GM21528 (cell line): ENCODE results near the gene HSPA8.
"Not testable (repeated sequence)": the region's sequence is repeated elsewhere in the genome, so short reads cannot be mapped to it uniquely, and the experiment has no call there.

Source experiments
- ATAC-seq: cut with Tn5 transposase; IDR thresholded peaks from one replicate; pipeline ENCODE4 v1.9.1; 2021; ENCODE audit warnings: mild to moderate bottlenecking, moderate library complexity; ENCODE audit not compliant: unreplicated experiment, low FRiP score

Gene HSPA8

GRCh38 chr11:123072762-123073161, 10.8 kb upstream of the HSPA8 start:
- no peak for ATAC-seq

GRCh38 chr11:123072332-123072761, 10.4 kb upstream of the HSPA8 start:
- ATAC-seq = no peak

GRCh38 chr11:123069908-123070821, 8.2 kb upstream of the HSPA8 start:
- ATAC-seq = peak; percentile 58

GRCh38 chr11:123065621-123066020, 3.7 kb upstream of the HSPA8 start:
- ATAC-seq = no peak

GRCh38 chr11:123063826-123064657, 2.1 kb upstream of the HSPA8 start:
- no peak for ATAC-seq

- peak; percentile 4 for ATAC-seq
Measured at GRCh38 chr11:123062892-123063825, 1.2 kb upstream of the HSPA8 start.

GRCh38 chr11:123062158-123062891, 389 bp upstream of the HSPA8 start:
- peak; percentile 90 for ATAC-seq

GRCh38 chr11:123060277-123061000, 1.5 kb downstream of the HSPA8 start:
- no peak for ATAC-seq

GRCh38 chr11:123059041-123059920, 2.7 kb downstream of the HSPA8 start:
- not testable (repeated sequence) for ATAC-seq

- no peak for ATAC-seq
Measured at GRCh38 chr11:123057661-123058305, 4.2 kb downstream of the HSPA8 start.

- ATAC-seq = no peak
Measured at GRCh38 chr11:123056835-123057491, 5.0 kb downstream of the HSPA8 start.

GRCh38 chr11:123055191-123055901, 6.6 kb downstream of the HSPA8 start:
- ATAC-seq = no peak

GRCh38 chr11:123054301-123055065, 7.5 kb downstream of the HSPA8 start:
- ATAC-seq = peak; percentile 60

GRCh38 chr11:123052901-123053721, 8.8 kb downstream of the HSPA8 start:
- ATAC-seq = no peak

- ATAC-seq = no peak
Measured at GRCh38 chr11:123051634-123052033, 10.3 kb downstream of the HSPA8 start.
